Heart left ventricle (tissue), 11 donors: ENCODE results near the gene MANF. TPM values are rescaled to one million over a fixed set of nuclear protein-coding genes. Genes with fewer than 3 reads are reported as not detected.

Source experiments
- polyA plus RNA-seq, 2 donors: library from polyadenylated mRNA; stranded (reverse); fragments of 200-250 nt; gene quantifications; one replicate each; pipeline ENCODE4 v1.2.3, GENCODE V29; 2013
- total RNA-seq, 9 donors: library from RNA; depleted of rRNA in 2 of 9; stranded (reverse); fragments of >200 nt in 2 of 9; fragmentation: NEBNext Ultra II Directional in 3 of 9; extraction: Animal tissue kit (Norgen Biotek cat#: 25700) in 3 of 9; gene quantifications; one replicate each; pipeline versions ENCODE4 v1.1.0 to v1.2.4, GENCODE V29; 2016 to 2023
- donor health status: ischemic (EF 13 %, LVEDD 7.1; RV severe dilation, severe dysfunction).
- donor health status: healthy with polysubstance abuse.
- donor health status: DM: no; HTN: yes; CAD: no.
- donor health status: DM: no; HTN: no; CAD: no.
- donor health status: ischemic (EF 25% LVEDD 5.7; RV mildly dilated, moderate dysfunction).
- donor health status: healthy.
- donor health status: DM: yes; HTN: yes; CAD: no.
- donor health status: PGD.
- donor health status: nonischemic (EF 23%, LVEDD 6.1; RV moderate dilation, normal function).

MANF gene
- total and polyA plus RNA-seq, 11 donors, result 21.2 to 130 (median 47.5) TPM

Other genes starting within 250 kb of the MANF start
- gene RBM15B, start 6.0 kb downstream of the MANF start, total RNA-seq, result 10 to 100 TPM; 12.7 to 21.5 (median 16.2) TPM
- gene RBM15B, start 6.0 kb downstream of the MANF start, polyA plus RNA-seq, result 10 to 100 TPM in 1 of 2 donors, 1 to 10 TPM in 1; 4.0 to 15.7 TPM
- gene DCAF1, start 114.7 kb downstream of the MANF start, total RNA-seq, result 10 to 100 TPM; 11.0 to 21.5 (median 16.1) TPM
- 10 to 100 TPM in 1 of 2 donors, 1 to 10 TPM in 1; 4.5 to 14.8 TPM for gene DCAF1, start 114.7 kb downstream of the MANF start, polyA plus RNA-seq
- gene RAD54L2, start 153.4 kb downstream of the MANF start, total RNA-seq, result 10 to 100 TPM; 10.1 to 20.0 (median 13.3) TPM
- gene RAD54L2, start 153.4 kb downstream of the MANF start, polyA plus RNA-seq, result 1 to 10 TPM; 5.5 to 6.8 TPM